Measurements from ENCODE around the gene ACTRT1. TPM values are rescaled to one million over a fixed set of nuclear protein-coding genes. Genes with fewer than 3 reads are reported as not detected.

Gene ACTRT1
- total RNA-seq (2022; extraction: Qiagen RNA extraction; ENCODE audit: low read depth) = not detected in 5 replicates

GRCh38 chrX:128052303-128052702, at the start of gene ACTRT1:
Gene ACTRT1, minus strand, starts transcription at chrX:128052403. Its CDS starts 197 bp downstream, at chrX:128052206.

